Panc1 (cell line): ENCODE results near the gene TBC1D9B. TPM values are rescaled to one million over a fixed set of nuclear protein-coding genes. Genes with fewer than 3 reads are reported as not detected.

Experiments
- ATAC-seq: fragments of 200-7000 bp; cut with Tn5 transposase; 2 replicates; pipeline ENCODE4 v1.9.1; 2020; ENCODE audit warnings: mild to moderate bottlenecking, moderate library complexity
- BruUV-seq: library from RNA; stranded (reverse); fragments of 400-500 nt; replicated peaks from 2 replicates; lab custom pipeline; 2021; lab: Mats Ljungman, UMichigan
- CTCF ChIA-PET: fragments of 300-600 bp; sonication (Branson Sonifier 250); formaldehyde crosslinking; loops from one replicate; lab custom pipeline; 2022; ENCODE audit warnings: antibody characterized with exemption; lab: Charles Lee
- POLR2A ChIA-PET: fragments of 300-600 bp; sonication (Branson Sonifier 250); formaldehyde crosslinking; loops from one replicate; lab custom pipeline; 2022; ENCODE audit warnings: antibody characterized with exemption; lab: Charles Lee
- DNase-seq: peaks from one replicate; pipeline ENCODE4 v3.0.0-alpha.2; 2010; ENCODE audit warnings: low read depth, low spot score
- H3K27ac ChIP-seq: 2 replicates; pipeline ENCODE4 v1.5.1; 2011; ENCODE audit warnings: mild to moderate bottlenecking, low read length, inconsistent platforms
- H3K27me3 ChIP-seq: fragments of 200-500 bp; sonication (Bioruptor generic); 2 replicates; pipeline ENCODE4 v1.6.0; 2014; ENCODE audit warnings: low read length, inconsistent platforms; ENCODE audit not compliant: control insufficient read depth, insufficient read depth
- H3K36me3 ChIP-seq: fragments of 200-500 bp; sonication (Bioruptor generic); 2 replicates; pipeline ENCODE4 v1.5.1; 2014; ENCODE audit warnings: inconsistent platforms, mild to moderate bottlenecking, low read length, moderate library complexity; ENCODE audit not compliant: control insufficient read depth, insufficient read depth
- H3K4me1 ChIP-seq: 2 replicates; pipeline ENCODE4 v1.5.1; 2011; ENCODE audit warnings: inconsistent platforms, mild to moderate bottlenecking, low read length, moderate library complexity; ENCODE audit not compliant: control insufficient read depth, insufficient read depth
- H3K4me3 ChIP-seq, 2 experiments: 2 replicates each; pipeline ENCODE4 v1.5.1; 2011 to 2012; ENCODE audit warnings: low read depth in 2 of 2, low read length in 2 of 2, mild to moderate bottlenecking in 2 of 2, inconsistent platforms in 1 of 2, moderate library complexity in 1 of 2
- H3K9me3 ChIP-seq: fragments of 200-500 bp; sonication (Bioruptor generic); 2 replicates; pipeline ENCODE4 v1.5.1; 2014; ENCODE audit warnings: low read depth, mild to moderate bottlenecking, inconsistent platforms, low read length, moderate library complexity; ENCODE audit not compliant: control insufficient read depth, insufficient read depth
- CTCF ChIP-seq: fragments of 450-650 bp; IDR thresholded peaks from 2 replicates; pipeline ENCODE4 v1.5.1; 2017; ENCODE audit warnings: mild to moderate bottlenecking
- POLR2AphosphoS5 ChIP-seq: IDR thresholded peaks from 2 replicates; pipeline ENCODE4 v1.6.1; 2012; ENCODE audit warnings: mild to moderate bottlenecking, low read depth, low read length, moderate library complexity
- REST ChIP-seq, 2 experiments: IDR thresholded peaks; 2 replicates each; pipeline ENCODE4 v1.6.1; 2011 to 2012; ENCODE audit warnings: low read depth in 2 of 2, control low read depth in 1 of 2, low read length in 1 of 2, mild to moderate bottlenecking in 1 of 2, moderate library complexity in 1 of 2; ENCODE audit not compliant: insufficient read depth in 1 of 2
- SIN3A ChIP-seq: IDR thresholded peaks from 2 replicates; pipeline ENCODE4 v1.6.1; 2012; ENCODE audit warnings: low read depth, mild to moderate bottlenecking, low read length, moderate library complexity, borderline replicate concordance; ENCODE audit not compliant: insufficient read depth
- TCF7L2 ChIP-seq: IDR thresholded peaks from 2 replicates; pipeline ENCODE4 v1.6.1; 2011; ENCODE audit warnings: mild to moderate bottlenecking, low read depth, low read length, inconsistent platforms
- in situ Hi-C: cut with HindIII; loops from 2 replicates; pipeline ENCODE4 v1.10.0; 2016; ENCODE audit warnings: low sequenced_read_pairs, low pct_unique_long_range_greater_than_20kb
- intact Hi-C: fragments of 100-400 bp; cut with micrococcal nuclease; formaldehyde crosslinking; loops from one replicate; pipeline ENCODE4 v1.10.0; 2022; ENCODE audit not compliant: unreplicated experiment
- total RNA-seq: library from RNA; stranded (reverse); gene quantifications from one replicate; pipeline ENCODE4 v1.2.1, GENCODE V29; 2021; ENCODE audit not compliant: unreplicated experiment

The TBC1D9B gene
- total RNA-seq, 1 experiment from 2014 or later: 131 TPM

DNA sequence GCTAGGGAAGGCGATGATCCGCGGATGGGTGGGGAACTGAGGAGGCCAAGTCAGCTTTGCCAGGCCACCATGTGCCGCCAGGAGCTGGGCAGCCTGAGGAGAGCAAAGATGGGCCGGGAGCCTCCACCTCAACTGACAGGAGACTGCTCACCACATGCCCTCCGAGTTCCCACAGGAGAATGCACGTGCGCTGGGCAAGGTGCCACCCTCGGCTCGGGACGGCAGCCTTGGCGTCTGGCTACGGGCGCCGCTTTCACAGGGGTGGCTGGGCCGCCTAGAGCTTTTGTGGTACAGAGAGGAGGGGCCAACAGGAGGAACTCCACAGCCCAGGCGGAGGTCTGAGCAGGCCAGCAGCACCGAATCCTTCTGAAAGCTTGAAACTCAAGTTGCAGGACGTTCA is 5.3 kb upstream of the TBC1D9B start:
- no peaks in the 10 kb centered on the region for H3K9me3 ChIP-seq
- H3K4me3 ChIP-seq: no peak overlapping the region
- H3K36me3 ChIP-seq: no peaks in the 10 kb centered on the region
- no TSS peak for BruUV-seq
- intact Hi-C loops (no loop called here), in situ Hi-C loops (no loop called here)
- ChIA-PET POLR2A (no interaction called here), CTCF (no interaction called here)
- H3K27me3 ChIP-seq: no peaks in the 10 kb centered on the region
- H3K27ac ChIP-seq: no peak overlapping the region
- no peak for TF ChIP-seq REST (IDR thresholded peaks at IDR 0.05; ENCODE audit: insufficient read depth in 1 of 2, low read depth in 2 of 2, low read length in 1 of 2)
- TF ChIP-seq SIN3A: no peak
- no peak for TF ChIP-seq TCF7L2
- no peak for TF ChIP-seq CTCF
- no peak for TF ChIP-seq POLR2AphosphoS5
- no peaks in the 10 kb centered on the region for H3K4me1 ChIP-seq
- ATAC-seq (no peak), DNase-seq (no peak)

GRCh38 chr5:179912386-179912785 is 4.7 kb upstream of the TBC1D9B start:
- Histone ChIP-seq H3K27me3 (no peaks in the 10 kb centered on the region), H3K36me3 (no peaks in the 10 kb centered on the region), H3K4me1 (no peaks in the 10 kb centered on the region), H3K27ac (no peak overlapping the region), H3K9me3 (no peaks in the 10 kb centered on the region), H3K4me3 (no peak overlapping the region)
- no peak for DNase-seq
- intact Hi-C loops (no loop called here), in situ Hi-C loops (no loop called here)
- no TSS peak for BruUV-seq
- ATAC-seq: no peak
- ChIA-PET CTCF (no interaction called here), POLR2A (no interaction called here)
- TF ChIP-seq SIN3A (no peak), CTCF (no peak), REST (IDR thresholded peaks at IDR 0.05; ENCODE audit: insufficient read depth in 1 of 2, low read depth in 2 of 2, low read length in 1 of 2) (no peak), POLR2AphosphoS5 (no peak), TCF7L2 (no peak)
